A673 (cell line): ENCODE measurements around the gene CACNA2D3.

Experiments used
- CTCF ChIP-seq: fragments of 300-800, 200-600 bp; sonication (generic); conservative IDR thresholded peaks from 2 replicates; pipeline ENCODE4 v1.5.1; 2017; ENCODE audit warnings: low read depth, mild to moderate bottlenecking, antibody characterized with exemption, low read length, moderate library complexity, mixed read lengths
- EZH2 ChIP-seq: fragments of 200-600 bp; sonication (generic); IDR thresholded peaks from 2 replicates; pipeline ENCODE4 v1.6.1; 2017; ENCODE audit warnings: borderline replicate concordance, low read depth, mild to moderate bottlenecking, mixed read lengths, antibody characterized with exemption, low read length; ENCODE audit not compliant: poor library complexity, severe bottlenecking

GRCh38 chr3:54533856-54534255, 411.5 kb downstream of the CACNA2D3 start:
- TF ChIP-seq EZH2 (no peak), CTCF (no peak)
